ENCODE results near the gene TRIM5.

TRIM5 gene

DNA sequence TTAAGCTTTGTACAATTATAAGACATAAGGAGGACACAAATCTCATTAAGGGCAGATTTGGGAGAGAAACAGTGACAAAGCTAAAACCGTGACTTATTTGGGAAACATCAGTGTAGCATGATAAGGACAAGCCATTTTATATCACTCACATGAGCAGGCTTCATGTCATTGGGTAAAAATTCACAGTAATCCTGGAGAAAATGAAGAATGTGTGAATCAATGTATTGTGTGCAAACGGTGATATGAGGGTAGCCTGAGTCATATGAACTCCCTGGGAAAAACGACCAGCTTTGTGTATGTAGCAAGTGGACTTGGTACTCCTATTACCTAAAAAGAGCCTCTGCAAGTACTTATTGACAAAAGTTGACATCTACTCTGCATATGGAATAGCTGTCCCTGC, 66.1 kb downstream of the TRIM5 start:
- Histone ChIP-seq H3K9me3 (no peaks in the 10 kb centered on the region), H4K20me1 (no peaks in the 10 kb centered on the region), H3K27ac (no peak overlapping the region), H3K4me3 (no peak overlapping the region), H3K36me3 (no peaks in the 10 kb centered on the region), H3K9ac (no peak overlapping the region), H3K27me3 (no peaks in the 10 kb centered on the region), H3K4me1 (peaks cover under 1% of the 10 kb centered on the region; the same call in 1 of the 2 replicates), H3K4me2 (no peak overlapping the region)
- no peak for TF ChIP-seq Cebpa-rat (IDR thresholded peaks at IDR 0.05)

All from BLaER1 (cell line).